ENCODE measurements around the gene COX8C. TPM values are rescaled to one million over a fixed set of nuclear protein-coding genes. Genes with fewer than 3 reads are reported as not detected.
A peak's percentile ranks its signal among the peaks of the same experiment; 100 is the strongest.
"Not testable (repeated sequence)": the region's sequence is repeated elsewhere in the genome, so short reads cannot be mapped to it uniquely, and the experiment has no call there.

COX8C gene
- total RNA-seq, 1 donor = not detected

DNA sequence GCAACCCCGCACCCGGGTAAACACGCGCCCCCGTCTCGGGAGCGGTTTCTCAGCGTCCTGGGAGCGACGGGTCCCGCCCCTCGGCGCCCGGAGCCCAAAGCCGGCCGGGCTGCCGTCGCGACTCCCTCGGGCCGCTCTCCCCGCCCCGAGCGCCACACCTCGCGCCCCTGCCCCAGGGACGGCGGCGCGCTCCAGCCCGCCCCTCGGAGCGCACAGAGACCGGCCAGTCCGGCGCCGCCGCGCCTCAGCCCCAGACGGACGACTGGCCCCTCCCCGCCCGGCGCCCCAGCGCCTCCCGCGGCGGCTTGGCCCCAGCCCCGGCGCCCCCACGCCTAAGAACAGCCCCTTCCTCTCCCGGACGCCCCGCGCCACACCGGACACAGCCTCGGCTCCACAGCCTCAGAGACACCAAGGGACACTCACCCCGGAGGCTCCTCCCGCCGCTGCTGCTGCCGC, 14.6 kb upstream of the COX8C start:
- Histone ChIP-seq H3K4me1 (ENCODE audit: insufficient read depth, low read length) (peaks cover 34% of the 10 kb centered on the region), H3K27me3 (ENCODE audit: insufficient read depth, low read length) (no peaks in the 10 kb centered on the region), H3K9me3 (ENCODE audit: low read depth, low read length) (no peaks in the 10 kb centered on the region), H3K4me3 (ENCODE audit: low read length) (peak overlapping the region; percentile 63)

DNA sequence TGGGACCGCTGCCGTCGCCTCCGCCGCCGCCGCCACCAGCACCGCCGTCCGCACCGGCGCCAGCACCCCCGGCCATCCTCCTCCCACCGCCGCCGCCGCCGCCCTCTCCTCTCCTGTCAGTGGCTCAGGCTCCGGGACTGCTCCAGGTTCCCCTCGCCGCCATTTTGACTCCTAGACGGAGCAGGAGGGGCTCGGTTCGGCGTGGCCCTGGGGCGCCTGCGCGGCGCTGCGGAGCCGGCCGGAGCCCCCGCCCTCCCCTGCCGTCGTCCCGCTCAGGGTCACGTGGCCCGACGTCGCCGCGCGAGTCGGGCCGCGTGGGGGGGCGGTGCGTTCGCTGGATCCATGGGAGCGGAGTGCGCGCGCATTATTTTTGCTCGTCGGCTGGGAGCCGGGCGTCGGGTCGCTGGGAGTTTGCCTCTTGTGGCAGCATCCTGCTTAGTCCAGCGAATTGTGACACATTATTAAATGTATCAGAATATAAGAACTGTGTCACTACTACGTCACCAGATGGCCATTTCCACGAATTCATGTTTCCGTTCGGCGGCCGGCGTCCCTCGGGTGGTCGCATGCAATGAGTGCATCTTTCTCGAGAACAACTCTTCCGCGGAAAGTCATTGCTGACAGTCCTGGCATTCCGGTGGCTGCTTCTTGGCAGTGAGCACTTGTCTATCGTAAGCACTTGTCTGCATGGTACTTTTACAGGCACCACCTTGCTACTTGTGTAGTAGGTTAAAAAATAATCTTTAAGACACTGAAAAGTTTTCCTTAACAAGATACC, 13.9 kb upstream of the COX8C start, which contains the start of gene BTBD7:
TSS of gene BTBD7 (minus strand) at position 184 of the 778 bp plus-strand sequence. CDS start 36,985 bp downstream, outside the sequence.
- Histone ChIP-seq H3K4me3 (ENCODE audit: low read length) (peak within 1 kb of the TSS; percentile 63), H3K27me3 (ENCODE audit: insufficient read depth, low read length) (no peaks in the 10 kb centered on the region), H3K4me1 (ENCODE audit: insufficient read depth, low read length) (peaks cover 34% of the 10 kb centered on the region), H3K9me3 (ENCODE audit: low read depth, low read length) (no peaks in the 10 kb centered on the region)

DNA sequence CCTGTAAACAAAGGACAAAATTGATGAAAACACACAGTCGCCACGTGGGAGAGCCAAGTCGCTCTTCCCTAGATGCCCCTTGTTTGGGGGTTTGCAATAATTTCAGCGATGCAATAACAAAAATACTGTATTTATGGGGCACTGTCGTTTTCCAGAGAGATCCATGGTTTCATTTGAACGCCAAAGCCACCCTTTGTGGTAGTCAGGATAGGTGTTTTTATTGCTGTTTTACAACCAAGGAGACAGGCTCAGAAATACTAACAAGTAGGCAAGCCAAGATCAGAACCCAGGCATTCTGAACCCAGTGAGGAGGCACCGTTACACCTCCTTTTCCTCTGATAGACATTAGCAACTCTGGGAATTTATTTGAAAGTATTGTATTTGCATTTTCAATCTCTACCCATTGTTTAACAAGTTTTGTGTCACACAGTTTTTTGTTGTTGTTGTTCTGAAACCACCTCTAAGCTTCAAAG, 13.3 kb upstream of the COX8C start:
- Histone ChIP-seq H3K9me3 (ENCODE audit: low read depth, low read length) (no peaks in the 10 kb centered on the region), H3K4me1 (ENCODE audit: insufficient read depth, low read length) (peaks cover 34% of the 10 kb centered on the region), H3K27me3 (ENCODE audit: insufficient read depth, low read length) (no peaks in the 10 kb centered on the region), H3K4me3 (ENCODE audit: low read length) (peak overlapping the region; percentile 63)

DNA sequence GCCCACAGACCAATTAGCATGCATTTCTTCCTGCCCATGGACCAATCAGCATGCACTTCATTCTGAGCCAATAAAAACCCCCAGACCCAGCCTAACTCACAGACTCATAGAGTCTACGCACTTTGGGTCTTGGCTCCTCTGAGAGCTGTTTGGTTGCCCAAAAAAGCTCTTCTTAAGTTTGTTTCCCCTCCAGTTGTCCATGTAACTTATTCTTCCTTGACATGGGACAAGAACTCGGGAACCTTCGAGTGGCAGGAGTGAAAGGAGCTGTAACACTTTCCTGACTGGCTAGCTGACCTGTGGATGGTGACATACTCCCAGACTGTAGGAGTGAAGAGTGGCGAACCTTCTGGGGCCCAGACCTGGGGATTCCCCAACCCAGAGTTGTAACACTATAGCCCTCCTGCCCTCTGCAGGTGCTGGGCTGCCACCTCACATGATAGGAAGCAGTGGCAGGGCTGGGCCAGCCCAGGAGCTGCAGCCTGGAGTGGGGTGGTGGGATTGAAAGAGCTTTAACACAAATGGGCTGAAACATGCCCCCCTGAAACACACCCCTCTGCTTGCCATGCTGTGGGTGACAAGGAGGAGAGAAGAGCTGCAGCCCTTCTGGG, 9.7 kb upstream of the COX8C start:
- H3K4me3 ChIP-seq (ENCODE audit: low read length) = no peak overlapping the region
- H3K27me3 ChIP-seq (ENCODE audit: insufficient read depth, low read length) = no peaks in the 10 kb centered on the region
- H3K4me1 ChIP-seq (ENCODE audit: insufficient read depth, low read length) = peaks cover 8% of the 10 kb centered on the region
- H3K9me3 ChIP-seq (ENCODE audit: low read depth, low read length) = no peaks in the 10 kb centered on the region

DNA sequence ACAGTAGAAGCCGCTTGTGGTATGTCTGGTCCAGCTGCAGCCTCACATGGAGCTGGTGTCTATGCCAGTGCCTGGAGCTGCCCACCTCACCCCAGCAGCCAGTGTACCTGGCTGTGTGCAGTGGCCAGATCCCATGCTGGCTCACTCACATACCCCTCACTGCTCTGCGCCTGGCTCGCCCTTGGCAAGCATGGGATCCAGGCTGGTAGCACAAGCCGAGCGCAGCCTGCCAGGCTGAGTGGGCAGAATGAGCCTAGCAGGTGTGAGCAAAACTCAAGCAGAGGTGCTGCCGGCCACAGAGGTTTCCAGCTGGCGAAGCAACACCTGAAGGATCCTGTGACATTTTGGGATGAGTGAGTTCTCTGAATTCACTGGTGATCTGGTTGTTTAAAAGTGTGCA, 9.1 kb upstream of the COX8C start:
- H3K4me3 ChIP-seq (ENCODE audit: low read length) = no peak overlapping the region
- H3K4me1 ChIP-seq (ENCODE audit: insufficient read depth, low read length) = peaks cover 15% of the 10 kb centered on the region
- H3K27me3 ChIP-seq (ENCODE audit: insufficient read depth, low read length) = no peaks in the 10 kb centered on the region
- H3K9me3 ChIP-seq (ENCODE audit: low read depth, low read length) = no peaks in the 10 kb centered on the region

DNA sequence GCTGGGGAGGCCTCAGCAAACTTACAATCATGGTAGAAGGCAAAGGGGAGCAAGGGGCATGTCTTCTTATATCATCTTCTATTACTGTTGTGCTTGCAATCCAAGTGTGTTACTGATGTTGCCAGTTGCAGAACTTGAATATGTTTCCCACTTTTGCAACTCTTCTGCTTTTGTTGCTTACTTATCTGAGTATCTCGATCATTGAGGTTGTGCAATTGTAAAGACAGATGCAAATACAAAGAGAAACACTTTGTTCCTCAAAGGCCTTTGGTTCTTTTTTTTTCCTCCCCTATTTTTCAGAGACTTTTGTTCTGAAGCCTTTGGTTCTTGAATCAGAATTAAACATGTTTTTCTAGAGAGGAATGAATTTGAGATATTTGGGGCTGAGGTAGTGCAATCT, 3.7 kb upstream of the COX8C start:
- Histone ChIP-seq H3K27me3 (ENCODE audit: insufficient read depth, low read length) (no peaks in the 10 kb centered on the region), H3K4me1 (ENCODE audit: insufficient read depth, low read length) (peaks cover 18% of the 10 kb centered on the region), H3K4me3 (ENCODE audit: low read length) (no peak overlapping the region), H3K9me3 (ENCODE audit: low read depth, low read length) (no peaks in the 10 kb centered on the region)

DNA sequence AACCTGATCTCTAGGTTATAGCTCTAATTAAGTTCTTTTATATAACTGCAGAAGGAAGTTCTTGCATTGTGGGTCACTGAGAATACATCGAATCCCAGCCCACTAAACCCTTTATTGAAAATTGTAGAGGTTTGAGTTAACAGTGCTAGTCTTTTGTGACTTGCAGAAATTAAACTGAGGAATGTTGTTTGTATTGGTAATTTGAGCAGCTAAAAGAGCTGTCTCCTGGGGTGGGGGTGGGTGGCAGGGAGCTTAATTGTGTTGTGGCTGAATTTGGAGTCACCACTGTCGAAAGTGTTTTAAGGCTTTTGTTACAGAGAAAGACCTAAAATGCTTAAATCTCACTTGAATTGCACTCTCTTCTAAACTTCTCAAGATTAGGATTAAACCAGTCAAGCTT, 3.2 kb upstream of the COX8C start:
- Histone ChIP-seq H3K9me3 (ENCODE audit: low read depth, low read length) (no peaks in the 10 kb centered on the region), H3K27me3 (ENCODE audit: insufficient read depth, low read length) (no peaks in the 10 kb centered on the region), H3K4me3 (ENCODE audit: low read length) (no peak overlapping the region), H3K4me1 (ENCODE audit: insufficient read depth, low read length) (peaks cover 18% of the 10 kb centered on the region)

DNA sequence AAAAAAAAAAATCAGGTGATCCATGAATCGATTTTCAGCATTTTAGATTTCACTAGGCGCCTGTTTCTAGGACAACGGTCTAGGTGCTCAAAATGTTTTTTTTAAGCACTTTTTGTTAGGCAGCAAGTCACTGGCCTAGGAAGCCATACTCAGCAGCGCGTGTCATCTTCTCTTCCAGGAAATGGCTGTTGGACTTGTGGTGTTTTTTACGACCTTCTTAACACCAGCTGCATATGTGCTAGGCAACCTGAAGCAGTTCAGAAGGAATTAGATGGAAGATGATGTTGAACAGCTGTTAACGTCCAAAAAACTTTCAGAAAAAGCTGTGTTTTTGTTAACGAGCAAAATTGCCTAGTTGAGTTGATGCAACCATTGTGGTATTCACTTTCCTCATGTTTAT, 868 bp downstream of the COX8C start:
- Histone ChIP-seq H3K27me3 (ENCODE audit: insufficient read depth, low read length) (no peaks in the 10 kb centered on the region), H3K9me3 (ENCODE audit: low read depth, low read length) (no peaks in the 10 kb centered on the region), H3K4me1 (ENCODE audit: insufficient read depth, low read length) (peaks cover 10% of the 10 kb centered on the region), H3K4me3 (ENCODE audit: low read length) (no peak overlapping the region)

DNA sequence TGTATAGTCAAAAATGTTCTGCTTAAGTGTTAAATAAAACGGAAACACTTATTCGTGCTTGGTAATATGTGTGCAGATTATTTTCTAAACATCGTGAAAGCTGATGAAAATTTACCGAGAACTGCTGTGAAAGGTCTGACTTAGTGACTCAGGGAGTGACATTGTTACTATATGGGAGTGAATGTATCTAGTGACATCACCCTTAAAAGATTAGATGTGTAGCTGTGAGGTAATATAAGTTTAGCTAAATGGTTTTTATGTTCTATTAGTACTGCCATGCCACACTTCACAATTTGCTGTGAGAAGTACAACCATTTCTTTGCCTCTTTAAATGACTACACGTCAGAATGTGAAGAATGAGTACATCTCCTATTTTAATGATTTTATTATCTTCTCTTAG, 1.3 kb downstream of the COX8C start:
- Histone ChIP-seq H3K9me3 (ENCODE audit: low read depth, low read length) (no peaks in the 10 kb centered on the region), H3K4me3 (ENCODE audit: low read length) (no peak overlapping the region), H3K27me3 (ENCODE audit: insufficient read depth, low read length) (no peaks in the 10 kb centered on the region), H3K4me1 (ENCODE audit: insufficient read depth, low read length) (peaks cover 6% of the 10 kb centered on the region)

DNA sequence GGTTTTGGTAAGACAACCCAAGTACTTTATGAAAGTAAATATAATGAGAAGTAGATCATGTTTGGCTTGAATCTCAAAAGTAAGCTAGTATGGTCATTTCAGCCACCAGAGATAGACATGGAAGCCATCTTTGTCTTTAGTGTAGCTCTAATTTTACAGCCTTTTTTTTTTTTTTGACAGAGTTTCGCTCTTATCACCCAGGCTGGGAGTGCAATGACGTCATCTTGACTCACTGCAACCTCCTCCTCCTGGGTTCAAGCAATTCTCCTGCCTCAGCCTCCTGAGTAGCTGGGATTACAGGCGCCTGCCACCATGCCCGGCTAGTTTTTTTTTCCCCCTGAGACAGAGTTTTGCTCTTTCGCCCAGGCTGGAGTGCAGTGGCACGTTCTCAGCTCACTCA, 7.9 kb downstream of the COX8C start:
- H3K9me3 ChIP-seq (ENCODE audit: low read depth, low read length); H3K4me3 ChIP-seq (ENCODE audit: low read length); H3K4me1 ChIP-seq (ENCODE audit: insufficient read depth, low read length); H3K27me3 ChIP-seq (ENCODE audit: insufficient read depth, low read length): not testable (repeated sequence)

DNA sequence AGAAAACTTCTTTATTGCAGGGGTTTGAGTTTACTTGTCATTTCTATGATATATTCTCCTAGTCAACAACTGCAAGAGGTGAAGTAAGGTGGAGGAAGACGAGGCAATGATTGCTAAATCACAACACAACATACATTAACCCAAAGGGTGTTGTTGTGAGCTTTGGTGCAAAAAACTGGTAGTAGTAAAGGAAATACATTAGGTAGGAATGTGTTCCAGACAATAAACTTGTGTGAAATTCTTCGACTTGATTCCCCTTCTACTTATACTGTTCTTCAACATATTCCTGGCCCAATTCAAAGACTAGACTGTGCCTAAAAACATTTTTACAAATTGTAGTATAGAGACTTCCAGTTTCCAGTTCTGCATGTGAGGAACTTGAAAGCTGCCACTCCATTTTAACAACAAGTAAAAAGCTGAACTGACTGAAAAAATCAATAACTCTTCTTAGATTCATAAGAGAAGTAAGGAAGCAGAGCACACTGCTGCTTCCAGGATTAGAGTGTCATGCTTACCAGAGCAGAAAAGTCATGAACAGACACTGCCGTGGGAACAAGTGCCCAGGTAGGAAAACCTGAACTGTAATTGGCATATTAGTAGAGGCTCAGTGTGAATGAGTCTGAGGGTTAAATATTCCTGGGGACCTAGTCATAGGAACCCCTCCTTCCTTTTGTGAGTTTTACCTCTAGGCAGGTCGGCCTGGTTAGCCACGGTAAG, 22.2 kb downstream of the COX8C start:
- Histone ChIP-seq H3K9me3 (ENCODE audit: low read depth, low read length) (no peaks in the 10 kb centered on the region), H3K27me3 (ENCODE audit: insufficient read depth, low read length) (no peaks in the 10 kb centered on the region), H3K4me1 (ENCODE audit: insufficient read depth, low read length) (peaks cover 19% of the 10 kb centered on the region), H3K4me3 (ENCODE audit: low read length) (no peak overlapping the region)

DNA sequence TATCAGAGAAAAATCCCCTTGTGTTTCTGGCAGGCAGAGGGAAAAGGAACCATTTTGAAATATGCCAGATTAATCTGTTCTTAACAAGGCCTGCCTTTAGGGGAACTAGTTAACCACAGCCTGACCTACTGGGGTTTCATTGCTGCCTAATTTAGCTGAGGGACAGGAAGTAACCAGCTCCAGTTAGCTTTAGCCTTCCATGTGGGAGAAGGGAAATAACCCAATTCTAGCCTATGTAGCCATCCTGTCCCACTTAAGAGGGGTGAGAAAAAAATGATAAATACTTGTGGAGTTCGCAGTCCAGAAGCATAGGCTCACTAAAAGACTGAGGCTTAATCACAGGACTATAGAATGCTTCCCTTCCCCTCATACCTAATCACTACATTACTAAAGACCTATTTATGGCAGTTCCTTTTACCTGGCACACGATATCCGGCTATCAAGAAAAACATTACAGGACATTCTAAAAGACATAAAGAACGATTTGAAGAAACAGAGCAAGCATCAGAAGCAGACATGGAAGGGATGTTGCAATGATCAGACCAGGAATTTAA, 22.8 kb downstream of the COX8C start:
- Histone ChIP-seq H3K4me1 (ENCODE audit: insufficient read depth, low read length) (peaks cover 19% of the 10 kb centered on the region), H3K4me3 (ENCODE audit: low read length) (no peak overlapping the region), H3K9me3 (ENCODE audit: low read depth, low read length) (no peaks in the 10 kb centered on the region), H3K27me3 (ENCODE audit: insufficient read depth, low read length) (no peaks in the 10 kb centered on the region)

DNA sequence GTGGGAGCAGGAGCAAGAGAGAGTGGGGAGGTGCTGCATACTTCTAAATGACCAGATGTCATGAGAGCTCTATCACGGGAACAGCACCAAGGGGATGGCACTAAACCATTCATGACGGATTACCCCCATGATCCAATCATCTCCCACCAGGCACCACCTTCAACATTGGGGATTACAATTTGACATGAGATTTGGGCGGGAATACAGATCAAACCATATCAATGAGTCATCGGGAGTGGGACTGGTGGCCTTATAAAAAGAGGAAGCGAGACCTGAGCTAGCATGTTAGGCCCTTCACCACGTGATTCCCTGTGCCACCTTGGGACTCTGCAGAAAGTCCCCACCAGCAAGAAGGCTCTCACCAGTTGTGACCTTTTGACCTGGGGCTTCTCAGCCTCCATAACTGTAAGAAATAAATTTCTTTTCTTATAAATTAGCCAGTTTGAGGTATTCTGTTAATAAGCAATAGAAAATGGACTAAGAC, 28.7 kb downstream of the COX8C start:
- Histone ChIP-seq H3K4me1 (ENCODE audit: insufficient read depth, low read length) (peaks cover 9% of the 10 kb centered on the region), H3K4me3 (ENCODE audit: low read length) (no peak overlapping the region), H3K9me3 (ENCODE audit: low read depth, low read length) (no peaks in the 10 kb centered on the region), H3K27me3 (ENCODE audit: insufficient read depth, low read length) (no peaks in the 10 kb centered on the region)

DNA sequence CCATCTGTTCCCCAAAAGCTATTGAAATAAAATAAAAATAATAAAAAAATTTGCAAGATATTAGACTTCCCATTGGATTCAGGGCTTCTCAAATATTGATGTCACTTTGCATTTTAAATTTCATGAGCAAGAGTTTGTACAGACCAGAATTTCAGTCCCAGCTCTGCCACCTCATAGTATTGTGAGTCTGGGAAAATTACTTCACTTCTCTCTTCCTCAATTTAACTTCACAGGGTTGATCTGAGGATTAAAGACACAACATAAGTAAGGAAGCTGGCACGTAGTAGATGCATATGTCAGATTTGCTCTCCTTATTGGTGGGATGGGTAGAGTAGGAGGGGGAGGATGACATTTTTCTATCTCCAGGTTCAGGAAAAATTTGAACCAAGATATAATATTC, 32.8 kb downstream of the COX8C start:
- Histone ChIP-seq H3K27me3 (ENCODE audit: insufficient read depth, low read length) (no peaks in the 10 kb centered on the region), H3K4me1 (ENCODE audit: insufficient read depth, low read length) (peaks cover 9% of the 10 kb centered on the region), H3K9me3 (ENCODE audit: low read depth, low read length) (no peaks in the 10 kb centered on the region), H3K4me3 (ENCODE audit: low read length) (no peak overlapping the region)

DNA sequence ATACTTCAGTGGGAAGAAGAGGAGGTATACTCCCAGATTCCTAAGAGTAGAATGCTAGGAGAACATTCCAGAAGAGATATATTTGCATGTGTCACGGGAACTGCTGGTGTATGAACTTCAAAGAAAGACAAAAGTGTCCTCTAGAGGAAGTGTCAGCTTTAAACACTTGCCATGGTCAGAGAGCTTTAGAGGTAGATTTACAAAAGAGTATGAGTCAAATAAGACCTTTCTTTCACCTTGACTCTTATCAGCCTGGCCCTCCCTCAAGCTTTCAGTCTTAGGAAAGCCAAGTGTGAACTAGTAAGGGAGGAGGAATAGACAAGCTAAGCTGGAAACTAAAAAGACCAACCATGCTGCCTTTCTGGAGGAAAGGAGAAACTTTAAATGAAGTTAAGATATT, 34.7 kb downstream of the COX8C start:
- no peaks in the 10 kb centered on the region for H3K27me3 ChIP-seq (ENCODE audit: insufficient read depth, low read length)
- no peak overlapping the region for H3K4me3 ChIP-seq (ENCODE audit: low read length)
- H3K9me3 ChIP-seq (ENCODE audit: low read depth, low read length) = no peaks in the 10 kb centered on the region
- no peaks in the 10 kb centered on the region for H3K4me1 ChIP-seq (ENCODE audit: insufficient read depth, low read length)

All from mononuclear cell (primary cell).